Body of pancreas (tissue), 4 donors: ENCODE measurements around the gene NTF3.

Source experiments
- POLR2A ChIP-seq, 3 donors: fragments of 450-650 bp; IDR thresholded peaks; one replicate each; pipeline ENCODE4 v1.6.1; 2016; ENCODE audit warnings: antibody characterized with exemption in 3 of 3, mild to moderate bottlenecking in 2 of 3
- TF ChIP-seq, protein P1 (sequence below), 7 experiments: fragments of 450-650 bp in 4 of 7; fragments of 200-600 bp in 3 of 7; sonication (generic) in 3 of 7; IDR thresholded peaks; one replicate each; pipeline ENCODE4 v1.5.1; 2016 to 2019; ENCODE audit warnings: antibody characterized with exemption in 7 of 7

DNA sequence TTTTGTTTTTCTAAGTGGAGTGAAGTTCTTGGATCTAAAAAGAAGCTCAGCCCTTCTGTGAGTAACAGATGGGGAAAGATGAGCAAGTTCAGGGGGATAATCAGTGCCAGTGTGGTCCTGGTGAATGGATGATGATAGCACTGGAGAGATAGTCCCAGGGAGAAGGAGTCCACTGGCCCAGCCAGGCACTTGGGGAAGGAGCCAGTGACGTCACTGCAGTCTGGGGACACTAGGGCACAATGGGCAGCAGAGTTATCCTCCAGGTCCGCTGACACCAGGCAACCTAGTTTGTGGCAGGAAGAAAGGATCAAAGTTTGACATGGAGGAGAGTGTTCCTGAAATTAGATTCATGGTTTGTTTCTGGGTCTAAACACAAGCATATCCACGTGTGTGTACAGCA is 101.5 kb downstream of the NTF3 start:
- TF ChIP-seq, protein P1, sequence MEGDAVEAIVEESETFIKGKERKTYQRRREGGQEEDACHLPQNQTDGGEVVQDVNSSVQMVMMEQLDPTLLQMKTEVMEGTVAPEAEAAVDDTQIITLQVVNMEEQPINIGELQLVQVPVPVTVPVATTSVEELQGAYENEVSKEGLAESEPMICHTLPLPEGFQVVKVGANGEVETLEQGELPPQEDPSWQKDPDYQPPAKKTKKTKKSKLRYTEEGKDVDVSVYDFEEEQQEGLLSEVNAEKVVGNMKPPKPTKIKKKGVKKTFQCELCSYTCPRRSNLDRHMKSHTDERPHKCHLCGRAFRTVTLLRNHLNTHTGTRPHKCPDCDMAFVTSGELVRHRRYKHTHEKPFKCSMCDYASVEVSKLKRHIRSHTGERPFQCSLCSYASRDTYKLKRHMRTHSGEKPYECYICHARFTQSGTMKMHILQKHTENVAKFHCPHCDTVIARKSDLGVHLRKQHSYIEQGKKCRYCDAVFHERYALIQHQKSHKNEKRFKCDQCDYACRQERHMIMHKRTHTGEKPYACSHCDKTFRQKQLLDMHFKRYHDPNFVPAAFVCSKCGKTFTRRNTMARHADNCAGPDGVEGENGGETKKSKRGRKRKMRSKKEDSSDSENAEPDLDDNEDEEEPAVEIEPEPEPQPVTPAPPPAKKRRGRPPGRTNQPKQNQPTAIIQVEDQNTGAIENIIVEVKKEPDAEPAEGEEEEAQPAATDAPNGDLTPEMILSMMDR (IDR thresholded peaks at IDR 0.05): no peak
- TF ChIP-seq POLR2A (IDR thresholded peaks at IDR 0.05): no peak
